C4-2B (cell line): ENCODE results near the gene TMEM151A.

ENCODE experiments used
- ZFX ChIP-seq: fragments of 450-650 bp; IDR thresholded peaks from 2 replicates; pipeline ENCODE4 v1.6.1; 2017
- TF ChIP-seq, protein P1 (sequence below): fragments of 450-650 bp; conservative IDR thresholded peaks from 2 replicates; pipeline ENCODE4 v1.5.1; 2017; ENCODE audit warnings: mild to moderate bottlenecking

DNA sequence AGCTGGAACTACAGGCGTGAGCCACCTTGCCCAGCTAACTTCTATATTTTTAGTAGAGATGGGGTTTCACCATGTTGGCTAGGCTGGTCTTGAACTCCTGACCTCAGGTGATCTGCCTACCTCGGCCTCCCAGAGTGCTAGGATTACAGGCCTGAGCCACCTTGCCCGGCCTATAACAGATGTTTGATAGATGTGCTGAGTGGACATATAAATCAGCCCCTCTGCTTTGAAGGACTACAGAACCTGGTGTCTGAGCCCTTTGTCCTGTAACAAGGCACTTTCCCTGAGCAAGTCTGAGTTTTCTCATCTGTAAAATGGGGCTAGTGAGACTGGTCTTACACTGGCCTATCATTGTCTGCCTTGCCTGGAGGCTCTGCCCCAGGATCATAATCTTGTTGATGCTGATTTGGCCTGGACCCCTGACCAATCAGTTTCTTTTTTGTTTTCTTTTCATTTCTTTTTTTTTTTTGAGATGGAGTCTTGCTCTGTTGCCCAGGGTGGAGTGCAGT, 37.5 kb downstream of the TMEM151A start:
- TF ChIP-seq, protein P1, sequence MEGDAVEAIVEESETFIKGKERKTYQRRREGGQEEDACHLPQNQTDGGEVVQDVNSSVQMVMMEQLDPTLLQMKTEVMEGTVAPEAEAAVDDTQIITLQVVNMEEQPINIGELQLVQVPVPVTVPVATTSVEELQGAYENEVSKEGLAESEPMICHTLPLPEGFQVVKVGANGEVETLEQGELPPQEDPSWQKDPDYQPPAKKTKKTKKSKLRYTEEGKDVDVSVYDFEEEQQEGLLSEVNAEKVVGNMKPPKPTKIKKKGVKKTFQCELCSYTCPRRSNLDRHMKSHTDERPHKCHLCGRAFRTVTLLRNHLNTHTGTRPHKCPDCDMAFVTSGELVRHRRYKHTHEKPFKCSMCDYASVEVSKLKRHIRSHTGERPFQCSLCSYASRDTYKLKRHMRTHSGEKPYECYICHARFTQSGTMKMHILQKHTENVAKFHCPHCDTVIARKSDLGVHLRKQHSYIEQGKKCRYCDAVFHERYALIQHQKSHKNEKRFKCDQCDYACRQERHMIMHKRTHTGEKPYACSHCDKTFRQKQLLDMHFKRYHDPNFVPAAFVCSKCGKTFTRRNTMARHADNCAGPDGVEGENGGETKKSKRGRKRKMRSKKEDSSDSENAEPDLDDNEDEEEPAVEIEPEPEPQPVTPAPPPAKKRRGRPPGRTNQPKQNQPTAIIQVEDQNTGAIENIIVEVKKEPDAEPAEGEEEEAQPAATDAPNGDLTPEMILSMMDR: no peak
- TF ChIP-seq ZFX: no peak
